ENCODE measurements around the gene MAP2K5. TPM values are rescaled to one million over a fixed set of nuclear protein-coding genes. Genes with fewer than 3 reads are reported as not detected.

The MAP2K5 gene
- total and polyA plus RNA-seq, 9 of the 15 experiments (the other 6 are each of a cell fraction or from before 2014, with no cell fraction given), result 0.41 to 16.5 (median 7.5) TPM

- ATAC-seq (peak; percentile 87), FAIRE-seq (peak; percentile 15), DNase-seq (ENCODE audit: extremely low read depth in 1 of 4, low spot score in 3 of 4) (peak; percentile 92 to 96 (median 94))
- in situ Hi-C loops (cut with MboI), result no loop called here
- H3K9me1 ChIP-seq (ENCODE audit: control insufficient read depth, insufficient read depth, low read length), result no peaks in the 10 kb centered on the region
- peak within 1 kb of the TSS; percentile 96 for H2AFZ ChIP-seq (ENCODE audit: low read depth, low read length)
- peak within 1 kb of the TSS; percentile 90 to 100 for H3K9ac ChIP-seq (ENCODE audit: insufficient read depth in 1 of 2, low read depth in 2 of 2, low read length in 2 of 2)
- no peaks in the 10 kb centered on the region for H3K9me3 ChIP-seq (replicated peaks; ENCODE audit: control insufficient read depth, insufficient read depth, low read depth, low read length)
- peak within 1 kb of the TSS; percentile 94 for H3K4me2 ChIP-seq (ENCODE audit: insufficient read depth, low read length)
- H3K79me2 ChIP-seq (ENCODE audit: control insufficient read depth, insufficient read depth, low read length), result peaks cover 44% of the 10 kb centered on the region
- H3K4me1 ChIP-seq (replicated peaks in 1 of 2; ENCODE audit: control insufficient read depth in 2 of 2, insufficient read depth in 2 of 2, low read length in 2 of 2), result peaks cover 6 to 21% of the 10 kb centered on the region in 2 experiments; a peak in 4 of 5 replicates
- H3K36me3 ChIP-seq (ENCODE audit: control insufficient read depth, insufficient read depth, low read length), result peaks cover 3% of the 10 kb centered on the region; the same call in 1 of the 3 replicates
- H3K27me3 ChIP-seq (ENCODE audit: control insufficient read depth in 2 of 2, insufficient read depth in 2 of 2, low read length in 2 of 2), result no peaks in the 10 kb centered on the region
- H3K4me3 ChIP-seq, result peak within 1 kb of the TSS; percentile 82
- CTCF ChIA-PET (ENCODE audit: low intra/inter-chr PET ratio), result interaction anchor here (0.6 to 0.7 kb wide), 2 partner anchors 29 to 301 kb away, joined by 4 read pairs; no protein-coding TSS in a partner anchor
- POLR2A ChIA-PET, result interaction anchor here (0.6 to 2.3 kb wide), 13 partner anchors 9 to 1032 kb away, joined by 3 to 9 read pairs (median 3); partner anchors contain the start of gene MAP2K5
- 2% methylated on average over 52 of the region's 94 CpGs for WGBS (ENCODE audit: insufficient coverage, low coverage, missing lambda C conversion rate)
- no peaks in the 10 kb centered on the region for H4K20me1 ChIP-seq (replicated peaks; ENCODE audit: control insufficient read depth, insufficient read depth, low read length)
- BruUV-seq (replicated peaks), result no TSS peak
- intact Hi-C loops (cut with micrococcal nuclease), result no loop called here
- peak within 1 kb of the TSS; percentile 97 for H3K27ac ChIP-seq (ENCODE audit: extremely low read depth, low read depth, low read length)
- no peak for TF ChIP-seq RBM17 (IDR thresholded peaks at IDR 0.05; ENCODE audit: borderline replicate concordance, low read depth, low read length)
- TF ChIP-seq SP1 (CRISPR knock-in tag; IDR thresholded peaks at IDR 0.05), result peak; percentile 28; the same call in 1 of the 2 replicates
- TF ChIP-seq NKRF (IDR thresholded peaks at IDR 0.05; ENCODE audit: borderline replicate concordance), result peak; percentile 84; the same call in 1 of the 2 replicates
- no peak for TF ChIP-seq ETS2 (tag; IDR thresholded peaks at IDR 0.05; ENCODE audit: borderline replicate concordance, poor library complexity, severe bottlenecking)
- TF ChIP-seq HMGXB4 (CRISPR knock-in tag; IDR thresholded peaks at IDR 0.05), result peak; percentile 95
- no peak for TF ChIP-seq JUN (IDR thresholded peaks at IDR 0.05; ENCODE audit: borderline replicate concordance, low read depth, low read length)
- TF ChIP-seq JUN (CRISPR knock-in tag; IDR thresholded peaks at IDR 0.05; ENCODE audit: borderline replicate concordance), result no peak; the same call in 1 of the 2 replicates
- peak; percentile 32 for TF ChIP-seq HMGN3 (IDR thresholded peaks at IDR 0.05; ENCODE audit: borderline replicate concordance, extremely low read depth, insufficient read length, low read depth, low read length)
- no peak for TF ChIP-seq ZNF398 (CRISPR knock-in tag; IDR thresholded peaks at IDR 0.05)
- no peak for TF ChIP-seq RHOXF2B (CRISPR knock-in tag; conservative IDR thresholded peaks at IDR 0.05)
- peak; percentile 93 for TF ChIP-seq POLR2A (conservative IDR thresholded peaks at IDR 0.05)
- TF ChIP-seq HMG20A (CRISPR knock-in tag; conservative IDR thresholded peaks at IDR 0.05), result no peak
- no peak for TF ChIP-seq XRCC3 (IDR thresholded peaks at IDR 0.05)
- TF ChIP-seq TBL1XR1 (IDR thresholded peaks at IDR 0.05; ENCODE audit: low read length in 2 of 2), result no peak
- TF ChIP-seq ZNF75A (CRISPR knock-in tag; IDR thresholded peaks at IDR 0.05), result no peak
- TF ChIP-seq ZNF584 (CRISPR knock-in tag; IDR thresholded peaks at IDR 0.05; ENCODE audit: low read depth), result no peak
Measured at GRCh38 chr15:67521029-67521782, 21.3 kb upstream of the MAP2K5 start, which contains the start of gene C15orf61. Gene C15orf61, plus strand, starts transcription at chr15:67521131. Its CDS starts 118 bp downstream, at chr15:67521249.
